Measurements from ENCODE around the gene EARS2.

The EARS2 gene

DNA sequence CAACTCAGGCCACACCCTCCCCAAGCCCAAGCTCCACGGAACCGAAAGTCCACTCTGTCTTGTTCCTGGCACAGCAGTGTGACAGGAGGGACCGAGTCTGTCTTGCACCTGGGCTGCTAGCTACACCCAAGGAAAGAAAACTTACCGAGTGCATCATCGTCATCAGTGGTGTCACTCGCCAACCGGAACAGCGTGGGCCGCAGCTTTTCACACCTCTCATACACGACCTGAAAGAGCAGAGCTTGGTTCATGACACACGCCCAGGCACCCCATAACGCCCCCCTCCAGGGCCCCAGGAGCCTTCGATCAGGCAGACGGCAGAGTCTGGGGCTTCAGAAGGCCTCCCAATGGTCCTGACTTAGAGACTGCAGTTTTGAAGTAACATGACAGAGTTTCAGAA lies 74.4 kb downstream of the EARS2 start:
- no peak for DNase-seq (ENCODE audit: low read depth in 2 of 2)

DNA sequence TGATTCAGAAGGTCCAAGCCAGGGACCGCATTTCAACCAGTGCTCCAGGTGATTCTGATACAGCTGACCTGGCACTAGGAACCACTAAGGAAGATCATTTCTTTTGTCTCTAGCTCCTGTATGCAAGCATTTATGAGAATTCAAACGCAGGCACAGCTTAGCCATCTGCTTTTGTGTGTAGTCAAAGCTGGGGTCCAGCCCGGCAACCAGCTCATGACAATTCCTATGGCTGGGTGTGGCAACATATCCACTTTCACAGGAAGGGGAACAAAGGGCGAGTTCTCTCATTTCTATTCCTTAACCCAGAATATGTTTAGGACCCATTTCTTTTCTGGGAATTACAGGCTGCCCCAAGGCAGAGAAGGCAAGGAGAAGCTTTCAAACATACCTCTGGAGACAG lies 76.9 kb downstream of the EARS2 start:
- DNase-seq (ENCODE audit: low read depth in 2 of 2): no peak

DNA sequence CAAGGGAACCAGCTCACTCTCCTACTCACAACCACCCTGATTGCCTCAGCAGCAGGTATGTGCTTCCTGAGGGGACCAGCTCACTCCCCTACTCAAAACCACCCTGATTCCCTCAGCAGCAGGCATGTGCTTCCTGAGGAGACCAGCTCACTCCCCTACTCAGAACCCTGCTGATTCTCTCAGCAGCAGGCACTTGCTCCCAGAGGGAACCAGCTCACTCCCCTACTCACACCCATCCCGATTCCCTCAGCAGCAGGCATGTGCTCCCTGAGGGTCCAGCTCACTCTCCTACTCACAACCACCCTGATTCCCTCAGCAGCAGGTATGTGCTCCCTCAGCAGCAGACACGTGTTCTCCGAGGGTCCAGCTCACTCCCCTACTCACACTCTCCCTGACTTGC lies 78.0 kb downstream of the EARS2 start:
- no peak for DNase-seq (ENCODE audit: low read depth in 2 of 2)

DNA sequence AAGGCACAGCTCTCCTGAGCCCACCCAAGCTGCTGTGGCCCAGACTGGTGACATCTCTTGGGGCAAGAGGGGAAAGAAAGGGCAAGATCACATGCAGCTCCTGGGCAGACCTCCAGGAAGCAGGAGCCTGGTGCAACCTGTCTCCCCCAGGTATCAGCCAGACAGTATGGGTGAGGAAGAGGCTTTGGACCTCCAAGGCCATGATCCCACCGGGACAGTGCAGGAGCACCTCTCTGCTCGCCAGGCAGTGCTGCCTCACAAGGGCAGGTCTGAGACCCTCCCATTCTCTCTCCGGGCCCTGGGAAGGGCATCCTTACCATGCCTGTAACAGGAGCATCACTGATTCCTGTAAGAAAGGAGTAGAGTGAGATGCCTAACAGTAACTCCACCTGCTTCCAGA lies 78.6 kb downstream of the EARS2 start:
- no peak for DNase-seq (ENCODE audit: low read depth in 2 of 2)

DNA sequence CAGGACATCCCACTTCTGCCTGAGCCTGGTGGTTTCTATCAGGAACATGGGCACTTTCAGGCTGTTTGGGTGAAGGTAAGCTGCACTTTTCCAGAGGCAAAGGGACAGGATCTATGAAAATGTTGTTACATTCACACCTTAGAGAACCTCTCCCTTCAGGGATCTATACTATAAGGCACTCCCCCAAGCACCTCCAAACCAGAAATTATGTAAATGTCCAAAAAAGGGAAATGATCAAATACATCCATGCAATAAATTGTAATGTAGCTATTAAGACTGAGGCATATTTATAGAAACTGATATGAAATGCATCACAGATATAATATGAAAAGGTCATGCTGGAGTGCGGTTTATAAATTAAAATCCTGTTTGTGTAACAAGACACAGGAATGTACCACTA lies 80.9 kb downstream of the EARS2 start:
- no peak for DNase-seq (ENCODE audit: low read depth in 2 of 2)
